Astrocyte of the spinal cord (primary cell): ENCODE measurements around the gene POR.

Source experiments
- DNase-seq: peaks from one replicate; pipeline ENCODE4 v3.0.0; 2011; ENCODE audit warnings: low read depth, low spot score
- H3K4me3 ChIP-seq: 2 replicates; pipeline ENCODE4 v1.5.1; 2011; ENCODE audit warnings: low read depth, mild to moderate bottlenecking, low read length, moderate library complexity
- CTCF ChIP-seq: IDR thresholded peaks from 2 replicates; pipeline ENCODE4 v1.5.1; 2012; ENCODE audit warnings: low read depth, mild to moderate bottlenecking, low read length, inconsistent platforms
- in situ Hi-C: cut with HindIII; loops from 2 replicates; pipeline ENCODE4 v1.10.0; 2017; ENCODE audit warnings: low sequenced_read_pairs

POR gene

GRCh38 chr7:75982306-75983064, 67.5 kb downstream of the POR start:
- H3K4me3 ChIP-seq: no peak overlapping the region

GRCh38 chr7:75983471-75984129, 68.6 kb downstream of the POR start:
- TF ChIP-seq CTCF: no peak
- in situ Hi-C loops: no loop called here
- DNase-seq: no peak
- H3K4me3 ChIP-seq: no peak overlapping the region

More at GRCh38 chr7:75982306-75983064, 67.5 kb downstream of the POR start:
- no peak for TF ChIP-seq CTCF
- in situ Hi-C loops: no loop called here
- no peak for DNase-seq

DNA sequence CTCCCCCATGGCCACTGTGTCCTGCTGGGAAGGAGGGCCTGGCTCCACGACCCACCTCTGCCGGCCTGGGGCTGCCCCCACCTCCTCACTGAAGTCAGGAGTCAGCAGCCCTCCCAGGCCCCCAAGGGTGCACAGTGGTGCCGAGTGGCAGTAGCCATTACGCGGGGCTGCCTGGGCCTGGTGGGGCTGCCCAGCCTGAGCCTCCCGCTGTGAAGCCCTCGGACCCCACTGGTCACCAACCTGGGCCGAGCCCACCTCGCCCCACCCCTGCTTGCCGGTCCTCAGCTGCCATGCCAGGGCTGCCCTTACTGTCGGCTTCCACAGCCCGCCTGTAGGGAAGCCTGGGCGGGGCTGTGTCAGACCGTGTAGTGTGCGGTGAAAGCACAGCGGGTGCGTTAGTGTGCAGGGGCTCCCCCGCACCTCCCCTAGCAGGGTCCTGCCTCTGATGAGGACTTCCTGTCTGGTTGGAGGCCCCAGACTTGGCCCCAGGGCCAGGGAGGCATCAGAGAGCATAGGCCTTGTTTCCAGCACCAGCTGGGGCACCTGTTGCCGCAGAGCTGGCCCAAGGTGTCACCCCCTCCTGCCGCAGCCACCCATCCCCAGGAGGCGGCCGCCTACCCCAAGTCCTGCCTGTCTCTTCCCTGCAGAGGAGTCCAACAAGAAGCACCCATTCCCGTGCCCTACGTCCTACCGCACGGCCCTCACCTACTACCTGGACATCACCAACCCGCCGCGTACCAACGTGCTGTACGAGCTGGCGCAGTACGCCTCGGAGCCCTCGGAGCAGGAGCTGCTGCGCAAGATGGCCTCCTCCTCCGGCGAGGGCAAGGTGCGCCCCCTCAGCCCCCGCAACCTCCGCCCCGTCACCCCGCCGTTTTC, 69.4 kb downstream of the POR start:
- in situ Hi-C loops: no loop called here
- TF ChIP-seq CTCF: no peak
- H3K4me3 ChIP-seq: no peak overlapping the region
- no peak for DNase-seq

GRCh38 chr7:75985009-75985517, 70.1 kb downstream of the POR start:
- H3K4me3 ChIP-seq: no peak overlapping the region
- in situ Hi-C loops: no loop called here
- no peak for DNase-seq
- TF ChIP-seq CTCF: no peak

- H3K4me3 ChIP-seq: no peak overlapping the region
- TF ChIP-seq CTCF: no peak
- DNase-seq: no peak
- in situ Hi-C loops: no loop called here
Measured at GRCh38 chr7:75985518-75986146, 70.7 kb downstream of the POR start.
